Measurements from ENCODE around the gene LGR5. TPM values are rescaled to one million over a fixed set of nuclear protein-coding genes. Genes with fewer than 3 reads are reported as not detected.

LGR5 gene, protein sequence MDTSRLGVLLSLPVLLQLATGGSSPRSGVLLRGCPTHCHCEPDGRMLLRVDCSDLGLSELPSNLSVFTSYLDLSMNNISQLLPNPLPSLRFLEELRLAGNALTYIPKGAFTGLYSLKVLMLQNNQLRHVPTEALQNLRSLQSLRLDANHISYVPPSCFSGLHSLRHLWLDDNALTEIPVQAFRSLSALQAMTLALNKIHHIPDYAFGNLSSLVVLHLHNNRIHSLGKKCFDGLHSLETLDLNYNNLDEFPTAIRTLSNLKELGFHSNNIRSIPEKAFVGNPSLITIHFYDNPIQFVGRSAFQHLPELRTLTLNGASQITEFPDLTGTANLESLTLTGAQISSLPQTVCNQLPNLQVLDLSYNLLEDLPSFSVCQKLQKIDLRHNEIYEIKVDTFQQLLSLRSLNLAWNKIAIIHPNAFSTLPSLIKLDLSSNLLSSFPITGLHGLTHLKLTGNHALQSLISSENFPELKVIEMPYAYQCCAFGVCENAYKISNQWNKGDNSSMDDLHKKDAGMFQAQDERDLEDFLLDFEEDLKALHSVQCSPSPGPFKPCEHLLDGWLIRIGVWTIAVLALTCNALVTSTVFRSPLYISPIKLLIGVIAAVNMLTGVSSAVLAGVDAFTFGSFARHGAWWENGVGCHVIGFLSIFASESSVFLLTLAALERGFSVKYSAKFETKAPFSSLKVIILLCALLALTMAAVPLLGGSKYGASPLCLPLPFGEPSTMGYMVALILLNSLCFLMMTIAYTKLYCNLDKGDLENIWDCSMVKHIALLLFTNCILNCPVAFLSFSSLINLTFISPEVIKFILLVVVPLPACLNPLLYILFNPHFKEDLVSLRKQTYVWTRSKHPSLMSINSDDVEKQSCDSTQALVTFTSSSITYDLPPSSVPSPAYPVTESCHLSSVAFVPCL
- total RNA-seq (2014; rRNA removed; shearing (Covaris generic)): not detected in 2 replicates

DNA sequence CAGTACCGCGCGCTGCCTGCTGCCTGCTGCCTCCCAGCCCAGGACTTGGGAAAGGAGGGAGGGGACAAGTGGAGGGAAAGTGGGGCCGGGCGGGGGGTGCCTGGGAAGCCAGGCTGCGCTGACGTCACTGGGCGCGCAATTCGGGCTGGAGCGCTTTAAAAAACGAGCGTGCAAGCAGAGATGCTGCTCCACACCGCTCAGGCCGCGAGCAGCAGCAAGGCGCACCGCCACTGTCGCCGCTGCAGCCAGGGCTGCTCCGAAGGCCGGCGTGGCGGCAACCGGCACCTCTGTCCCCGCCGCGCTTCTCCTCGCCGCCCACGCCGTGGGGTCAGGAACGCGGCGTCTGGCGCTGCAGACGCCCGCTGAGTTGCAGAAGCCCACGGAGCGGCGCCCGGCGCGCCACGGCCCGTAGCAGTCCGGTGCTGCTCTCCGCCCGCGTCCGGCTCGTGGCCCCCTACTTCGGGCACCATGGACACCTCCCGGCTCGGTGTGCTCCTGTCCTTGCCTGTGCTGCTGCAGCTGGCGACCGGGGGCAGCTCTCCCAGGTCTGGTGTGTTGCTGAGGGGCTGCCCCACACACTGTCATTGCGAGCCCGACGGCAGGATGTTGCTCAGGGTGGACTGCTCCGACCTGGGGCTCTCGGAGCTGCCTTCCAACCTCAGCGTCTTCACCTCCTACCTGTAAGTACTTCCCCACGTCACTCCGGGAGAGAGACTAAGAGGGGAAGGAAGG lies at the start of gene LGR5:
Gene LGR5 (plus strand): TSS at position 186 of the 732 bp plus-strand sequence. CDS start 283 bp downstream, at position 469.

Other genes with a start within 250 kb of the LGR5 start
- 25.0 and 38.9 TPM in 2 replicates for gene ZFC3H1, start 224.1 kb downstream of the LGR5 start, total RNA-seq (2014; rRNA removed; shearing (Covaris generic))
- gene THAP2, start 224.5 kb downstream of the LGR5 start, total RNA-seq (2014; rRNA removed; shearing (Covaris generic)): 1.2 TPM in 2 replicates
- 6.5 and 23.2 TPM in 2 replicates for gene TMEM19, start 246.3 kb downstream of the LGR5 start, total RNA-seq (2014; rRNA removed; shearing (Covaris generic))